IPS-NIHi7 (cell line): Measurements from ENCODE around the gene MRPL33.
A peak's percentile ranks its signal among the peaks of the same experiment; 100 is the strongest.
"Not testable (repeated sequence)": the region's sequence is repeated elsewhere in the genome, so short reads cannot be mapped to it uniquely, and the experiment has no call there.

Experiments
- DNase-seq: peaks from one replicate; pipeline ENCODE4 v3.0.0; 2012; ENCODE audit warnings: mixed read lengths; ENCODE audit errors: extremely low spot score

Gene MRPL33

GRCh38 chr2:27741673-27742072 lies 29.8 kb upstream of the MRPL33 start:
- DNase-seq: no peak

- no peak for DNase-seq
Observed at GRCh38 chr2:27742571-27742970, 28.9 kb upstream of the MRPL33 start.

- not testable (repeated sequence) for DNase-seq
Observed at GRCh38 chr2:27745494-27745893, 26.0 kb upstream of the MRPL33 start.

- DNase-seq: no peak
Observed at GRCh38 chr2:27746325-27746724, 25.2 kb upstream of the MRPL33 start.

- no peak for DNase-seq
Observed at GRCh38 chr2:27747827-27748352, 23.6 kb upstream of the MRPL33 start.

GRCh38 chr2:27748803-27749554 lies 22.5 kb upstream of the MRPL33 start:
- DNase-seq: not testable (repeated sequence)

- DNase-seq: peak; percentile 3
Observed at GRCh38 chr2:27751377-27751776, 20.1 kb upstream of the MRPL33 start.

- peak; percentile 61 for DNase-seq
Observed at GRCh38 chr2:27752551-27753237, 18.8 kb upstream of the MRPL33 start.

GRCh38 chr2:27754138-27754588 lies 17.4 kb upstream of the MRPL33 start:
- DNase-seq: peak; percentile 80

GRCh38 chr2:27754831-27755230 lies 16.7 kb upstream of the MRPL33 start:
- DNase-seq: no peak

- DNase-seq: no peak
Observed at GRCh38 chr2:27756091-27756490, 15.4 kb upstream of the MRPL33 start.

GRCh38 chr2:27756544-27757498 lies 14.7 kb upstream of the MRPL33 start:
- DNase-seq: no peak

GRCh38 chr2:27762951-27763906 lies 8.3 kb upstream of the MRPL33 start:
- no peak for DNase-seq

GRCh38 chr2:27763907-27764267 lies 7.6 kb upstream of the MRPL33 start:
- DNase-seq: no peak

GRCh38 chr2:27764526-27764925 lies 7.0 kb upstream of the MRPL33 start:
- not testable (repeated sequence) for DNase-seq

- no peak for DNase-seq
Observed at GRCh38 chr2:27765621-27766286, 5.8 kb upstream of the MRPL33 start.

- DNase-seq: no peak
Observed at GRCh38 chr2:27766287-27766661, 5.2 kb upstream of the MRPL33 start.

- no peak for DNase-seq
Observed at GRCh38 chr2:27771202-27771547, 344 bp upstream of the MRPL33 start.

GRCh38 chr2:27772804-27773203 lies 1.3 kb downstream of the MRPL33 start:
- DNase-seq: no peak

GRCh38 chr2:27773959-27774358 lies 2.4 kb downstream of the MRPL33 start:
- DNase-seq: no peak
